GM04503 (cell line): Measurements from ENCODE around the gene ITGAL.

ENCODE experiments used
- DNase-seq: peaks from one replicate; pipeline ENCODE4 v3.0.0-alpha.2; 2012; ENCODE audit warnings: low read depth

ITGAL gene

GRCh38 chr16:30567160-30567990, 94.8 kb downstream of the ITGAL start:
- no peak for DNase-seq

- peak; percentile 56 for DNase-seq
Observed at GRCh38 chr16:30567991-30568638, 95.6 kb downstream of the ITGAL start.

- no peak for DNase-seq
Observed at GRCh38 chr16:30569281-30569680, 96.7 kb downstream of the ITGAL start.

- no peak for DNase-seq
Observed at GRCh38 chr16:30569746-30570635, 97.4 kb downstream of the ITGAL start.

GRCh38 chr16:30570636-30571444, 98.3 kb downstream of the ITGAL start:
- no peak for DNase-seq

- peak; percentile 93 for DNase-seq
Observed at GRCh38 chr16:30571445-30572322, 99.1 kb downstream of the ITGAL start, which contains the start of gene ZNF688. Gene ZNF688 (minus strand): TSS chr16:30571714. CDS start chr16:30571629, 85 bp downstream.
